Stimulated activated CD8-positive, alpha-beta memory T cell treated with anti-CD3 and anti-CD28 coated beads, Interleukin-4, amount 100 ng/mL, for 24 hours (primary cell): Measurements from ENCODE around the gene NIPAL3.

Experiments used
- DNase-seq: peaks from one replicate; pipeline ENCODE4 v3.0.0-alpha.2; 2020; ENCODE audit warnings: low read depth

NIPAL3 gene

GRCh38 chr1:24415334-24415909 lies at the start of gene NIPAL3:
NIPAL3 (plus strand) TSS chr1:24415802; CDS start chr1:24419548, 3,746 bp downstream.
- peak; percentile 95 for DNase-seq

DNA sequence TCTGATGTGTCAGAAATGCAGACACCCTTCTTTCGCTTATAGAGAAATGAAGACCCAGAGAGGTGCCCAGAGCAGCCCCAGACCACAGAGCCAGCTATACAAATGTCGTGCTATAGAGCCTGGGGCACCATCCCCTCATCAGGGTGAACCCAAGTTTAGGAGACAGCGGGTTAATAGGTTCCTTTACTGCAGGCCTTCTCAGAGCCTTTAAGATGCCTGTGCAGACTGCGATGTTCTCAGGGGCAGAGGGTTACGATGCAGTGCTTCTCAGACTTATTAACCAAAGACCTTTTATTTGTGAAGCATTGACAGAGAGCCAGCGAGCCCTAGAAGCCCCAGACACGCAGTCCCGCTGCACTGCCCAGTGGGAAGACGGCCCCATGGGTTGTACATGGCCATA lies 48.9 kb upstream of the NIPAL3 start:
- DNase-seq, result no peak

- no peak for DNase-seq
These were observed 46.4 kb upstream of the NIPAL3 start for GRCh38 chr1:24369199-24369598.

DNA sequence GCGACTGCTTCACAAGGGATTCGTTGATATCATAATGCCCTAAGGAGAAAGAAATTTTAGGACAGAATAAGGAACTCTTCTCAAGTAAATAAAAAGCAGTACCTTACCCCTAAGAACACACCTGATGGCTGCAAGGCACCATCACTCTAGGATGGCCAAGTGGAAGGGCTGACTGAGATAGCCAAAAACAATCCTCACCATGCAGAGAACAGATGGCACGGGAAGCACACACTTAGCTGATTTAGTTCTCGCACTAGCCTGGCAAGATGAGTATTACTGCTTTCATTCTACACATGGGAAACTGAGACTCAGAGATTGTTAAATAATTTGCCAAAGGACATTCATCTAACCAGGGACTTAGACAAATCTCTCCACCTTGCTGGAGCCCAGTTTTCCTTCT lies 45.8 kb upstream of the NIPAL3 start:
- DNase-seq, result no peak

- DNase-seq, result no peak
These were observed 42.6 kb upstream of the NIPAL3 start for GRCh38 chr1:24373044-24373443.

DNA sequence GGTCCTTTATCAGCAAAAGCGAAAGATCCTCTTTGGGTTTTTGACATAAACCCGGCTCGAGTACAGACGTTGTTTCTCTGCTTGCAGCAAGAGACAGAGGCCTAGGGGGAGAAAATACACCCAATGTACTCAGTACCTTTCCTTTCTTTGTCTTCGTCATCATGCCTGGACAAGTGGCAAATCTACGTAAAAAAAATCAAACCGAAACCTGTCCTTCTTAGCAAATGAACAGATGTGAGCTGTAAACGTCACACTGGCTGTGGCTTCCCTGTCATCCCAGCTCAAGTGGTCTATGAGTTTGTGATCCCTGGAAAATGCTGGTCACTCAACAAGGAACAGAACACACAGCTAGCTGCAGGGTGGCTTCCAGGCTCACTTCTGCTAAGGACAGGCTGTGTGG lies 41.9 kb upstream of the NIPAL3 start:
- DNase-seq, result no peak

DNA sequence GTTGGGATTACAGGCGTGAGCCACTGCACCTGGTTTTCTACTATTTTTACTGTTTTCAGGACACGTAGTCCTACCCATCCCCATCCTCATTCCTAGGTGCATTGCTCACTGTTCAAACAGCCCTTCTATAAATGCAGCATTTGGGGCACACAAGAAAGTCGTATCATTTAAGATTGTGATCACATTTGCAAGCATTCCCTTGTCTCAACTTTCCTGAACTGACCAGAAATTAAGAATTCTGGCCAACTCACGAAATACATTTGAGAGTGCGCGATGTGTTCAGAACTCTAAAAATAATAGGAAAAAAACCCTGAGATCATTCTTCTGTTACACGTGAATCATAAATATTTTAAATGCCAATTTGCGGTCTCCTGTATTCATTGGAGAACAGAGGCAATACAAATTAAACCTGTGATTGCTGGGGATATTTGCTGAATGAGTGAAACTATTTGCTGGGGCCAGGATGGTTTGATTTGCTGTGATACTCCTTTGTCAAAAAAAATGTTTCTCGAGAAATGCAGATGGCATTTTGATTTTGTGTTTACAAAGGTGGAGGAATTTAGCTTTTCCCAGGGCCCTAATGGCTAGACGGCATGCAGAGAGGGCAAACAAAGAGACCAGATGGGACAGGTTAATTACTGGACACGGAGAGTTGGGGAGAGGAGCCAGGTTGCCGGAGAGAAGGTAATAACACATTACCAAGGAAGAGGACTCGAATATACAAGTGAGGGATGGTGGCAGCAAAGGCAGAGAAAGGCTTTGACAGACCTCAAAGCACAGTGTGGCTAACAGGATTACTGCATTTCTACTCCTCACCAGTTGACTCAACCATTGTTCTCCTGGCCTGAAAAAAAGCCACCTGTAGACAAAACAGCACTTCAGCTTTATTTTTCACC lies 40.5 kb upstream of the NIPAL3 start:
- DNase-seq, result no peak

DNA sequence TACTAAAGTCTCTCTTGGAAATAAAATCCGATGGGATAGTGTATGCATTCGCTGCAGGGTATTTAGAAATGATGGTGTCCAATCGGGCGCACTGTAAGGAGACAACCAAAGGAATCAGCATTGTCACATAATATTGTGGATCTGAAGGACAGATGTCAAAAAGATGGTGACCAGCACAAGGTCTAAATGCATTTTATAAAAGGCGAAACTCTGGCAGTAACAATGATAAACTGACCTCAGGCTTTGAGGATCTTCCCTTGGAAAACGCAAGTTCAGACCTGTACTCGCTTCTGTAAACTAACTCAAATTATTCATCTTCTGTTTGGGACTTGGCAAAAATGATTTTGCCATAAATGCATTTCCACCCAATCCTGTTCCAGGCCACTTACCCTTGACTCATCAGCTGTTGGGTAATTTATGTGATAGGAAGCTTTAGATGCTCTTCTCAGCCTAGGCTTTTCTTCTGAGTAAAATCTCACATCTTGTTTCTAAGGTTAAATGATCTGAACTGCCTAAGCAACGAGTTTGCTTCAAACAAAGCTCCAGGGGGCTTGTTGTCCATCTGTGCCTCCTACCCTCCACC lies 35.8 kb upstream of the NIPAL3 start:
- no peak for DNase-seq

DNA sequence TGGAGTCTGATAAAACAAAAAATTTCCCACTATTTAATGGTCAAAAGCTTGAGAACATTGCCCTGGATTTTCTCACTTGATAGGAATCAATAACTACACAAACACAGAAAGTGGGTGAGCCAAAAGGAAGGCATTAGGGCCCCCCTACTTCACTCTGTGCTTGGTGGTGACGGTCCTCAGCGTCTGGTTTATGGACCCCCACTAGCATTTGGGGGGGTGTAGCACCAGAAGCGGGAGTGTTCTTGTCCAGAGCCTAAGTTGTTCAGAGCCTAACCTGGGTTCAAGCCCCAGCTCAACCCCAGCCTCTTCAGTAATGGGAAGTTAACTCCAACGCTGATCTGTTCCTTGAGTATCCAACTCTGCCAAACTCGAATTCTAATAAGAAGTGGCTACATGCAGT lies 35.1 kb upstream of the NIPAL3 start:
- DNase-seq, result no peak

- DNase-seq, result no peak
These were observed 34.3 kb upstream of the NIPAL3 start for GRCh38 chr1:24381256-24381655.

GRCh38 chr1:24382165-24382577 lies 33.4 kb upstream of the NIPAL3 start:
- DNase-seq, result no peak

- DNase-seq, result no peak
These were observed 32.1 kb upstream of the NIPAL3 start for GRCh38 chr1:24383381-24383940.

DNA sequence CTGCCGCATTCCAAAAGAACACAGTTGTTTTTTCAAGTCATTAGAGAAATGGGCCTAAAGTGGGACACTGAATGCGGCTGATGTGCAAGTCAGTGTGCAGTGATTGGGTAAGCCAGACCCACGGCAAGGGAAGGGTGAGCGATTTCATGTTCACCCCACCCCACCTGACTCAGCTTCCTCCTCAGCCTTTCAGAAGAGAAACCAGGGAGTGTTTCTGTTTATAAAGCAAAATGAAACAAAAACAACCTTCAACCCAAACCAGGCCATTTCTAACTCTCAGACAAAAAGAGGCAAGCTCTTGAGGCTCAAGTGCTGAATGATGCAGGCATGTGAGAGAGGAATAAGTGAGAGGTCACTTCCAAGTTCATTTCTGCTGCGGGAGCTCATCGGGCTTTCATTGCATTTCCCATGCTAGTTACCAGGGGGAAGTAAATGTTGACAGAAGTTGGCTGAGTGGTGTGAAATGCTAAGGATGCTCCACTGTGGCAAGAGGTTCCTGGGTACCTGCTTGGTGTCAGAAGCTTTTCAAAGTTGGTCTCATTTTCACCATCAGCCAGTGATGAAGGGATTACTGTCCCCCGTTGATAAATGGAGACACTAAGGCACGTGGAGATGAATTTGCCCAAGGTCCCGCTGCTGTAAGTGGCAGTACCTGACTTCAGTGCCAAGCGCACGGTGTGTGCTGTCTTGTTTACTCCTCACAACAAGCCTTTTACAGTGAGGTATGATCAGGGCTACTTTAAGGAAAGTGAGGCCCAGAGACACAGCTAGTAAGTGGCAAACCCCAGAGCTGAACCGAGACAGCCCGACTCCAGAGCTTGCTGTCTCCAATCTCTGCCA lies 31.1 kb upstream of the NIPAL3 start:
- peak; percentile 33 for DNase-seq

DNA sequence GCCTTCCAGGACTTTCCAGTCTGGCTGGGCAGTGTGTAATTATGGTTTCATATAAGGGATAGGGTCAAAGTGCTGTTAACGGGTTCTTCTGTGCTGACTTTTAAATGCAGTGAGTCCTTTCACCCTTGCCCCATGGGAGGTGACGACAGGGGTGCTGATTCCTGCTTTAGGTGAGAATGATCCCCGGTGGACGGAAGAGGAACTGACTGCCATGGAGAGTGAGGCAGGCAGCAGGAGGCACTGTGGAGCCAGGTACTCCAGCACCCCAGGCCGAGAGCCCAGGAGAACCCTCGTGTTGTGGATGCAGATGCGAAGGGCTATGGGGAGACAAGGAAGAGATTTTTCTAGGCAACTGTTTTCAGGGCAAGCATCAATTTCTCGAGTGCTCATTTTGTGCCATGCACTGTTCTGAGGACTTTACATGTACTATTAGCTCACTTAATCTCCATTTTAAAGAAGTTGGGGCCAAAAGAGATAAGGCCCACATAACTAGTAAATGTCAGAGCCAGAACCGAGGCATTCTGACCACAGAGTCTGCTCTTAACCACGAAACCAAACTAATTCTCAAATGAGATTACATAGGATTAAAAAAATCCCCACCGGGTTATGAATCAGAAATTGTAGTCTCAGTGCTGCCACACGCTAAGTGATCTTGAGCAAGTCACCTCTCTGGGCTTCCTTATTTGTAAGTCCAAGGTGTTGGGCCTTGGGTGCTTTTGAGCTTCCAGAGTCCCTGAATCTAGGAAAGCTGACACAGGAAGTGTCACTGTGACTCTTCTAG lies 30.3 kb upstream of the NIPAL3 start:
- DNase-seq, result no peak

- no peak for DNase-seq
These were observed 29.4 kb upstream of the NIPAL3 start for GRCh38 chr1:24386241-24386640.

- no peak for DNase-seq
These were observed 28.7 kb upstream of the NIPAL3 start for GRCh38 chr1:24386931-24387330.

DNA sequence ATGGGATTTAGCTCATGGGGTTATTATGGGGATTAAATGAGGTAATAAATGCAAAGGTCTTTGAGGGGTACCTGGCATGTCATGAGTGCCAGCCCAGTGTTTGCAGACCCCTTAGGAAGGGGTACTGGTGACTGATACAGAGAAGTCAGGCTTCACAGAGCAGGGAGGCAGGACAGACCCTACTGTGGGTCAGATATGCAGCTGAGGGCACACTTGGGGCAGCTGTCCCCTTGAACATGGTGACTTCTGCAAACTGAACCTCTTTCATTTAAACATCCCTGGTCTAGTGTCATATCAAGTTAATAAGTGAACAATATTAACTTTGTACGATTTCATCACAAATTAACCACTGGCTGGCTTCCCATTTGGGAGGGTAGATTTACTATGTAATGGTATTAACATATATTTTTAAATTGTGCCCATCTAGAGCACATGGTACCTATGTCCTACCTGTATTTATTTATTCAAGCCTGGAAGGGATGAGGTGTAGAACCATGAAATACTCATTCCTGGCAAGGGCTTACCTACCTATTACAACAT lies 27.9 kb upstream of the NIPAL3 start:
- DNase-seq, result no peak

GRCh38 chr1:24388331-24388885 lies 27.2 kb upstream of the NIPAL3 start:
- no peak for DNase-seq

- DNase-seq, result no peak
These were observed 26.3 kb upstream of the NIPAL3 start for GRCh38 chr1:24389231-24389678.
